H1 (cell line): ENCODE measurements around the gene CHST11. TPM values are rescaled to one million over a fixed set of nuclear protein-coding genes. Genes with fewer than 3 reads are reported as not detected.

Experiments
- CTCF ChIA-PET: fragments of 300-600 bp; sonication (Branson Sonifier 250); formaldehyde crosslinking; loops from one replicate; lab custom pipeline; 2021; ENCODE audit not compliant: partially characterized antibody; lab: Charles Lee
- POLR2A ChIA-PET: fragments of 300-600 bp; sonication (Branson Sonifier 250); formaldehyde crosslinking; loops from one replicate; lab custom pipeline; 2021; ENCODE audit warnings: inconsistent platforms; ENCODE audit not compliant: partially characterized antibody; lab: Charles Lee
- DNase-seq, 2 experiments: peaks; one replicate each; pipeline versions ENCODE4 v3.0.0 to v3.0.0-alpha.2; 2010 to 2022; ENCODE audit warnings: low spot score in 2 of 2, low read depth in 1 of 2, mixed read lengths in 1 of 2
- FAIRE-seq: peaks from 2 replicates; lab custom pipeline; 2011; peaks lifted over from hg19 to GRCh38; lab: Jason Lieb, UNC
- H2AFZ ChIP-seq: 2 replicates; pipeline ENCODE4 v1.8.1; 2012; ENCODE audit warnings: low read length, inconsistent platforms
- H2AK5ac ChIP-seq: 2 replicates; pipeline ENCODE4 v1.6.1; 2013; ENCODE audit warnings: low read depth, low read length
- H2BK120ac ChIP-seq: replicated peaks from 2 replicates; pipeline ENCODE3; 2013; ENCODE audit warnings: low read depth, low read length, inconsistent platforms
- H2BK12ac ChIP-seq: 2 replicates; pipeline ENCODE4 v1.6.1; 2013; ENCODE audit warnings: low read depth, low read length
- H2BK15ac ChIP-seq: 2 replicates; pipeline ENCODE4 v1.6.1; 2013; ENCODE audit warnings: low read length
- H2BK20ac ChIP-seq: 2 replicates; pipeline ENCODE4 v1.6.1; 2013; ENCODE audit warnings: low read length
- H2BK5ac ChIP-seq: 2 replicates; pipeline ENCODE4 v1.6.1; 2013; ENCODE audit warnings: low read depth, low read length
- H3K14ac ChIP-seq: 2 replicates; pipeline ENCODE4 v1.6.1; 2013; ENCODE audit warnings: inconsistent platforms; ENCODE audit not compliant: insufficient read length
- H3K18ac ChIP-seq: 2 replicates; pipeline ENCODE4 v1.6.1; 2013; ENCODE audit warnings: low read length; ENCODE audit errors: extremely low read depth
- H3K23ac ChIP-seq: 2 replicates; pipeline ENCODE4 v1.6.1; 2013; ENCODE audit warnings: inconsistent platforms; ENCODE audit not compliant: insufficient read length
- H3K23me2 ChIP-seq: 2 replicates; pipeline ENCODE4 v1.6.1; 2013; ENCODE audit warnings: low read depth, low read length
- H3K27ac ChIP-seq: 2 replicates; pipeline ENCODE4 v1.6.1; 2011; ENCODE audit warnings: low read depth, low read length, inconsistent platforms
- H3K27me3 ChIP-seq, 4 experiments: replicated peaks in 1 of 4; 1 replicate in 1 of 4; 2 replicates in 3 of 4; pipeline versions ENCODE4 v1.6.1 to v1.8.1; 2011 to 2013; ENCODE audit warnings: low read length in 3 of 4, mild to moderate bottlenecking in 3 of 4, inconsistent platforms in 2 of 4, mixed read lengths in 2 of 4, moderate library complexity in 1 of 4; ENCODE audit not compliant: control insufficient read depth in 3 of 4, insufficient read depth in 3 of 4; ENCODE audit errors: extremely low read depth in 1 of 4
- H3K36me3 ChIP-seq, 4 experiments: 2 replicates each; pipeline versions ENCODE4 v1.6.1 to v1.8.1; 2011 to 2013; ENCODE audit warnings: mild to moderate bottlenecking in 4 of 4, low read length in 3 of 4, moderate library complexity in 2 of 4, control low read depth in 1 of 4, inconsistent platforms in 1 of 4; ENCODE audit not compliant: insufficient read depth in 4 of 4, control insufficient read depth in 2 of 4
- H3K4ac ChIP-seq: replicated peaks from 2 replicates; pipeline ENCODE3; 2013; ENCODE audit warnings: low read length, low read depth, mixed read lengths, inconsistent platforms; ENCODE audit not compliant: insufficient read length
- H3K4me1 ChIP-seq, 4 experiments: replicated peaks in 1 of 4; 1 replicate in 1 of 4; 2 replicates in 3 of 4; pipeline versions ENCODE4 v1.6.1 to v1.8.1; 2011 to 2013; ENCODE audit warnings: low read length in 3 of 4, inconsistent platforms in 2 of 4, mixed read lengths in 1 of 4; ENCODE audit not compliant: insufficient read depth in 4 of 4, control insufficient read depth in 3 of 4
- H3K4me2 ChIP-seq, 2 experiments: 2 replicates each; pipeline versions ENCODE4 v1.6.1 to v1.8.1; 2011 to 2013; ENCODE audit warnings: low read depth in 2 of 2, low read length in 2 of 2, control low read depth in 1 of 2, inconsistent platforms in 1 of 2, mild to moderate bottlenecking in 1 of 2; ENCODE audit not compliant: insufficient read depth in 1 of 2
- H3K4me3 ChIP-seq, 4 experiments: fragments of 200-600, 300-600 bp in 1 of 4; sonication (generic), shearing (Covaris generic), sonication (Bioruptor Twin) in 1 of 4; 2 replicates each; pipeline versions ENCODE4 v1.5.1 to v1.8.1; 2011 to 2016; ENCODE audit warnings: low read length in 4 of 4, low read depth in 3 of 4, control low read depth in 2 of 4, inconsistent platforms in 2 of 4, mild to moderate bottlenecking in 2 of 4, mixed read lengths in 1 of 4, moderate library complexity in 1 of 4; ENCODE audit not compliant: insufficient read depth in 2 of 4; ENCODE audit errors: extremely low read depth in 1 of 4
- H3K56ac ChIP-seq: replicated peaks from 2 replicates; pipeline ENCODE3; 2013; ENCODE audit warnings: low read depth, mild to moderate bottlenecking, mixed read lengths, low read length, inconsistent platforms; ENCODE audit not compliant: insufficient read length
- H3K79me1 ChIP-seq: 2 replicates; pipeline ENCODE4 v1.6.1; 2013; ENCODE audit warnings: low read depth, low read length, control low read depth
- H3K79me2 ChIP-seq, 2 experiments: 2 replicates each; pipeline versions ENCODE4 v1.6.1 to v1.8.1; 2012 to 2013; ENCODE audit warnings: low read length in 2 of 2, mild to moderate bottlenecking in 2 of 2, inconsistent platforms in 1 of 2; ENCODE audit not compliant: insufficient read depth in 2 of 2, control insufficient read depth in 1 of 2
- H3K9ac ChIP-seq, 4 experiments: replicated peaks in 1 of 4; 1 replicate in 1 of 4; 2 replicates in 3 of 4; pipeline versions ENCODE4 v1.6.1 to v1.8.1; 2011 to 2013; ENCODE audit warnings: low read depth in 3 of 4, low read length in 3 of 4, control low read depth in 2 of 4, mild to moderate bottlenecking in 2 of 4, moderate library complexity in 2 of 4, inconsistent platforms in 1 of 4; ENCODE audit errors: extremely low read depth in 1 of 4
- H3K9me3 ChIP-seq, 2 experiments: 2 replicates each; pipeline versions ENCODE4 v1.6.1 to v1.8.1; 2012 to 2013; ENCODE audit warnings: mild to moderate bottlenecking in 2 of 2, moderate library complexity in 2 of 2, control low read depth in 1 of 2, inconsistent platforms in 1 of 2, low read depth in 1 of 2, low read length in 1 of 2, mixed read lengths in 1 of 2; ENCODE audit not compliant: insufficient read depth in 2 of 2
- H4K20me1 ChIP-seq, 2 experiments: replicated peaks in 1 of 2; 2 replicates each; pipeline versions ENCODE3 to v1.8.1; 2011 to 2013; ENCODE audit warnings: inconsistent platforms in 2 of 2, low read length in 2 of 2, mild to moderate bottlenecking in 1 of 2; ENCODE audit not compliant: insufficient read depth in 2 of 2, control insufficient read depth in 1 of 2
- H4K5ac ChIP-seq: 2 replicates; pipeline ENCODE4 v1.6.1; 2013; ENCODE audit warnings: low read length, low read depth, mixed read lengths, inconsistent platforms; ENCODE audit not compliant: insufficient read length
- H4K8ac ChIP-seq: 2 replicates; pipeline ENCODE4 v1.8.0; 2013; ENCODE audit warnings: mild to moderate bottlenecking, moderate library complexity, low read length, inconsistent platforms; ENCODE audit not compliant: insufficient read depth; ENCODE audit errors: extremely low read depth
- H4K91ac ChIP-seq: replicated peaks from 2 replicates; pipeline ENCODE3; 2013; ENCODE audit warnings: low read length, mixed read lengths, inconsistent platforms; ENCODE audit not compliant: insufficient read length
- ASH2L ChIP-seq: fragments of 200-600, 300-600 bp; sonication (generic); IDR thresholded peaks from one replicate; pipeline ENCODE4 v1.7.1; 2017; ENCODE audit warnings: low read length
- BACH1 ChIP-seq: IDR thresholded peaks from 2 replicates; pipeline ENCODE4 v1.6.1; 2012; ENCODE audit warnings: low read length, improper control_type of control experiment
- CBX5 ChIP-seq: fragments of 300-800, 300-1000 bp; sonication (generic); IDR thresholded peaks from 2 replicates; pipeline ENCODE4 v1.7.1; 2016; ENCODE audit warnings: antibody characterized with exemption, low read length, low read depth
- KDM4A ChIP-seq: IDR thresholded peaks from one replicate; pipeline ENCODE4 v1.7.1; 2012; ENCODE audit warnings: low read depth, mild to moderate bottlenecking, moderate library complexity, low read length, inconsistent platforms; ENCODE audit not compliant: severe bottlenecking
- RXRA ChIP-seq: IDR thresholded peaks from 2 replicates; pipeline ENCODE4 v1.6.1; 2011; ENCODE audit warnings: low read depth, mild to moderate bottlenecking, low read length, moderate library complexity; ENCODE audit not compliant: insufficient read depth
- SIX5 ChIP-seq: IDR thresholded peaks from 2 replicates; pipeline ENCODE4 v1.6.1; 2011; ENCODE audit warnings: mild to moderate bottlenecking, low read depth, low read length
- SP4 ChIP-seq: IDR thresholded peaks from 2 replicates; pipeline ENCODE4 v1.6.1; 2012; ENCODE audit warnings: low read length, inconsistent platforms
- TEAD4 ChIP-seq: IDR thresholded peaks from 2 replicates; pipeline ENCODE4 v1.6.1; 2012; ENCODE audit warnings: low read depth, low read length, inconsistent platforms, mixed read lengths
- USF2 ChIP-seq: IDR thresholded peaks from 2 replicates; pipeline ENCODE4 v1.6.1; 2011; ENCODE audit warnings: low read length, improper control_type of control experiment
- WGBS, 2 experiments: shearing (Covaris generic) in 1 of 2; methylation state at CpG; one replicate each; pipeline versions ENCODE4 v1.1.6 to v1.1.7; 2013 to 2015; ENCODE audit warnings: low lambda C conversion rate in 2 of 2, mixed read lengths in 2 of 2, inconsistent platforms in 1 of 2, low coverage in 1 of 2, missing lambda C conversion rate in 1 of 2; ENCODE audit not compliant: insufficient replicate concordance in 2 of 2, insufficient coverage in 1 of 2, insufficient read length in 1 of 2; ENCODE audit errors: extremely low coverage in 1 of 2, missing lambda C conversion rate in 1 of 2; 5-methylcytosine and 5-hydroxymethylcytosine counted together
- polyA plus RNA-seq, 7 experiments: library from polyadenylated mRNA; depleted of rRNA in 3 of 7; stranded (reverse) in 5 of 7; unstranded in 2 of 7; fragments of >200 nt in 5 of 7; fragments of 200-250 nt in 2 of 7; gene quantifications; 1 replicate in 5 of 7; 2 replicates in 1 of 7; 4 replicates in 1 of 7; pipeline versions ENCODE4 v1.2.1 to v1.2.3, GENCODE V29; 2011 to 2013; ENCODE audit warnings: missing spikeins in 2 of 7, mixed read lengths in 2 of 7
- total RNA-seq: library from RNA; stranded (reverse); fragmentation: NEBNext Ultra II Directional; extraction: Animal tissue kit (Norgen Biotek cat#: 25700); gene quantifications from 2 replicates; pipeline ENCODE4 v1.2.1, GENCODE V29; 2021

Gene CHST11
- total and polyA plus RNA-seq, 2 of the 8 experiments (the other 6 are each of a cell fraction or from before 2014, with no cell fraction given): 14.4 to 20.8 TPM

- Histone ChIP-seq H3K4me2 (peak overlapping the region; percentile 97 to 99), H3K79me2 (peaks cover 0 to 30% of the 10 kb centered on the region in 2 experiments; a peak in 2 of 4 replicates), H2BK15ac (no peak overlapping the region), H3K36me3 (no peaks in the 10 kb centered on the region), H3K27me3 (peaks cover 0 to 31% (median 18%) of the 10 kb centered on the region in 4 experiments; a peak in 6 of 7 replicates), H3K4me1 (peaks cover 9 to 15% (median 11%) of the 10 kb centered on the region in 4 experiments; a peak in 6 of 7 replicates), H4K20me1 (peaks cover 0 to 4% of the 10 kb centered on the region in 2 experiments), H3K27ac (no peak overlapping the region), H3K18ac (peak overlapping the region; percentile 26), H2BK12ac (no peak overlapping the region), H3K9me3 (no peaks in the 10 kb centered on the region), H3K56ac (no peak overlapping the region), H3K14ac (no peak overlapping the region), H3K4ac (no peak overlapping the region), H3K23me2 (peaks cover 13% of the 10 kb centered on the region), H2BK5ac (0 out of 2 replicates have a peak overlapping the region, but pooled peaks have one; percentile 6), H3K79me1 (peaks cover 7% of the 10 kb centered on the region), H4K8ac (peak overlapping the region; percentile 72; the same call in 1 of the 2 replicates), H3K23ac (no peak overlapping the region), H4K5ac (no peak overlapping the region), H2BK20ac (no peak overlapping the region), H4K91ac (peak overlapping the region; percentile 80), H2BK120ac (no peak overlapping the region), H3K9ac (peak overlapping the region in 3 of 4 experiments; percentile 36 to 56 (median 49); a peak in 3 of 7 replicates), H2AFZ (peak overlapping the region; percentile 65; the same call in 1 of the 2 replicates), H3K4me3 (peak overlapping the region; percentile 61 to 98 (median 84)), H2AK5ac (no peak overlapping the region)
- 2% methylated on average over 65 of the region's 71 CpGs; no CpG with 5 or more reads in 1 of the 2 experiments for WGBS, 2 experiments
- peak in 1 of 2 experiments; percentile 66 for DNase-seq
- FAIRE-seq: no peak
- POLR2A ChIA-PET: interaction anchor here (0.9 to 3.3 kb wide), 10 partner anchors 10 to 171 kb away, joined by 3 to 10 read pairs (median 4); no protein-coding TSS in a partner anchor
- CTCF ChIA-PET: interaction anchor here (0.6 to 3.4 kb wide), 12 partner anchors 8 to 1083 kb away, joined by 3 to 20 read pairs (median 3); no protein-coding TSS in a partner anchor
- TF ChIP-seq ASH2L (peak; percentile 69), KDM4A (peak; percentile 46), CBX5 (no peak), SP4 (0 out of 2 replicates have a peak, but pooled peaks have one; percentile 14), SIX5 (no peak), BACH1 (no peak), TEAD4 (no peak), USF2 (no peak), RXRA (no peak)
Measured at GRCh38 chr12:104457746-104458693, 1.3 kb downstream of the CHST11 start.
